HG03060 (cell line): ENCODE data around the gene SNW1.
A peak's percentile ranks its signal among the peaks of the same experiment; 100 is the strongest.
"Not testable (repeated sequence)": the region's sequence is repeated elsewhere in the genome, so short reads cannot be mapped to it uniquely, and the experiment has no call there.

Experiments
- ATAC-seq: cut with Tn5 transposase; IDR thresholded peaks from one replicate; pipeline ENCODE4 v1.9.1; 2021; ENCODE audit warnings: low read depth, moderate number of reproducible peaks; ENCODE audit not compliant: unreplicated experiment

SNW1 gene

GRCh38 chr14:77752799-77753516 lies 8.0 kb downstream of the SNW1 start:
- no peak for ATAC-seq

- ATAC-seq: no peak
Observed at GRCh38 chr14:77752266-77752665, 8.7 kb downstream of the SNW1 start.

- not testable (repeated sequence) for ATAC-seq
Observed at GRCh38 chr14:77747425-77747824, 13.5 kb downstream of the SNW1 start.

- ATAC-seq: no peak
Observed at GRCh38 chr14:77746064-77746702, 14.8 kb downstream of the SNW1 start.

GRCh38 chr14:77741438-77741837 lies 19.5 kb downstream of the SNW1 start:
- ATAC-seq: no peak

- ATAC-seq: peak; percentile 65
Observed at GRCh38 chr14:77738559-77739250, 22.3 kb downstream of the SNW1 start.

- no peak for ATAC-seq
Observed at GRCh38 chr14:77730976-77731497, 29.9 kb downstream of the SNW1 start.

- ATAC-seq: no peak
Observed at GRCh38 chr14:77722301-77722700, 38.7 kb downstream of the SNW1 start.

- ATAC-seq: no peak
Observed at GRCh38 chr14:77721437-77721836, 39.5 kb downstream of the SNW1 start.

- no peak for ATAC-seq
Observed at GRCh38 chr14:77717608-77718305, 43.2 kb downstream of the SNW1 start.

GRCh38 chr14:77714926-77715325 lies 46.0 kb downstream of the SNW1 start:
- no peak for ATAC-seq

GRCh38 chr14:77710364-77710763 lies 50.6 kb downstream of the SNW1 start:
- no peak for ATAC-seq

GRCh38 chr14:77709412-77709811 lies 51.5 kb downstream of the SNW1 start:
- no peak for ATAC-seq

GRCh38 chr14:77708749-77709148 lies 52.2 kb downstream of the SNW1 start:
- no peak for ATAC-seq

- peak; percentile 91 for ATAC-seq
Observed at GRCh38 chr14:77707724-77708408, 53.1 kb downstream of the SNW1 start, which contains the start of the genes ALKBH1 and SLIRP. Gene ALKBH1, minus strand, starts transcription at chr14:77708023. Its CDS starts 19 bp downstream, at chr14:77708004. Gene SLIRP, plus strand, starts transcription at chr14:77708103. Its CDS starts 9 bp downstream, at chr14:77708112.

GRCh38 chr14:77707355-77707723 lies 53.6 kb downstream of the SNW1 start:
- peak; percentile 6 for ATAC-seq

GRCh38 chr14:77691259-77691658 lies 69.7 kb downstream of the SNW1 start:
- ATAC-seq: no peak

- no peak for ATAC-seq
Observed at GRCh38 chr14:77682158-77682553, 78.8 kb downstream of the SNW1 start.

- no peak for ATAC-seq
Observed at GRCh38 chr14:77681196-77682157, 79.5 kb downstream of the SNW1 start.
